ENCODE measurements around the gene PTPRK.

PTPRK gene

DNA sequence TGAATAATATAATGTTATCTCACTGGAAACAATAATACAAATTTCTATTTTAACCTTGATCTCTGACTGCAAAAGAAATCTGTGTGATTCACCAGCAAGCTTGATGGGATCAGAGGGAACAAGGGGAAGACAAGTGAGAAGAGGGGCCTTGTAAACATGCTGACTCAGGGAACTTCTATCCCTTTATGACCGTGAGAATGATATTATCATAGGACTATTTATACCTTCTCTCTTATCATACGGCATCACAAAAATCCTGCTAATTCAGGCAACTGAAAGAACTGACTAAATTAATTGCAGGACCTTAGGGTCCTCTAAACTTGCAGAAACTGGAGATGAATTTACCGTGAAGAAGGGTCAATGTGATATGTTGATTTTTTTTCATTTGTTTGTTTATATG lies 173.3 kb downstream of the PTPRK start:
- Histone ChIP-seq H2BK12ac (ENCODE audit: low read length) (no peak overlapping the region), H2BK15ac (ENCODE audit: low read length) (no peak overlapping the region), H3K4me1 (ENCODE audit: control insufficient read depth in 2 of 2, insufficient read depth in 1 of 2, low read depth in 1 of 2, low read length in 2 of 2) (no peaks in the 10 kb centered on the region), H2BK120ac (ENCODE audit: low read depth, low read length) (no peak overlapping the region), H3K36me3 (replicated peaks in 1 of 2; ENCODE audit: control insufficient read depth in 2 of 2, insufficient read depth in 2 of 2, low read length in 2 of 2) (no peaks in the 10 kb centered on the region), H3K18ac (ENCODE audit: low read length) (no peak overlapping the region), H3K4ac (ENCODE audit: low read length) (no peak overlapping the region), H3K4me3 (ENCODE audit: low read length in 2 of 2) (no peak overlapping the region), H2BK5ac (ENCODE audit: low read length) (no peak overlapping the region), H4K8ac (ENCODE audit: low read depth, low read length) (no peak overlapping the region), H3K9ac (ENCODE audit: low read depth, low read length, poor library complexity) (no peak overlapping the region), H3K79me1 (ENCODE audit: low read depth, low read length) (no peaks in the 10 kb centered on the region), H3K9me3 (replicated peaks in 1 of 2; ENCODE audit: control insufficient read depth in 2 of 2, insufficient read depth in 1 of 2, low read depth in 1 of 2, low read length in 2 of 2) (no peaks in the 10 kb centered on the region), H4K91ac (ENCODE audit: low read depth, low read length, poor library complexity) (no peak overlapping the region), H3K23ac (ENCODE audit: low read depth, low read length, poor library complexity) (no peak overlapping the region), H3K4me2 (ENCODE audit: insufficient read depth, low read length, poor library complexity, severe bottlenecking) (no peak overlapping the region), H2AK5ac (ENCODE audit: low read depth, low read length) (no peak overlapping the region), H3K27me3 (ENCODE audit: control insufficient read depth in 3 of 3, insufficient read depth in 3 of 3, low read depth in 1 of 3, low read length in 3 of 3) (no peaks in the 10 kb centered on the region), H3K27ac (replicated peaks; ENCODE audit: low read length) (no peak overlapping the region), H2AFZ (ENCODE audit: low read length) (no peak overlapping the region), H3K14ac (ENCODE audit: low read length) (no peak overlapping the region)
- no peak for DNase-seq (ENCODE audit: low spot score)
- WGBS, 2 donors (ENCODE audit: extremely low coverage in 2 of 2, insufficient read length in 2 of 2, insufficient replicate concordance in 1 of 2), result no CpG with 5 or more reads among the region's 3 CpGs

DNA sequence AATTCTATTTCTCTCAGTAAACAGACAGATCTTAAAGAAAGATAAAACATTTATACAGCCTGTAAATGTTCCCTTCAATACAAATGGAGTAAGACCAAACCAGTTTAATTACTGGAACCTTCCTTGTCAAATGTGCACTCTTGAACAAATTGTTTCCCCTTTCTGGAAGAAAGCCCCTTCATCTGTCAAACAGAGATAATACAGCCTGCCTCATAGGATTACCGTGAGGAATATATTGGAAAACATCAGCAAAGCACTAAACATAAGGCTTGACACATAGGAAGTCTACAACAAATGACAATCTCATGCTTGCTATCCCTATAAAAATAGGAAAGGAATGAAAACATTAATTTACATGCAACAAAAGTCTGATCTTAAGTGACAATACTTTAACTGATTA lies 173.8 kb downstream of the PTPRK start:
- Histone ChIP-seq H3K9ac (ENCODE audit: low read depth, low read length, poor library complexity) (no peak overlapping the region), H3K4me3 (ENCODE audit: low read length in 2 of 2) (no peak overlapping the region), H2AK5ac (ENCODE audit: low read depth, low read length) (no peak overlapping the region), H3K23ac (ENCODE audit: low read depth, low read length, poor library complexity) (no peak overlapping the region), H3K27me3 (ENCODE audit: control insufficient read depth in 3 of 3, insufficient read depth in 3 of 3, low read depth in 1 of 3, low read length in 3 of 3) (no peaks in the 10 kb centered on the region), H2BK15ac (ENCODE audit: low read length) (no peak overlapping the region), H3K4me2 (ENCODE audit: insufficient read depth, low read length, poor library complexity, severe bottlenecking) (no peak overlapping the region), H3K4me1 (ENCODE audit: control insufficient read depth in 2 of 2, insufficient read depth in 1 of 2, low read depth in 1 of 2, low read length in 2 of 2) (no peaks in the 10 kb centered on the region), H4K8ac (ENCODE audit: low read depth, low read length) (no peak overlapping the region), H3K14ac (ENCODE audit: low read length) (no peak overlapping the region), H2BK5ac (ENCODE audit: low read length) (no peak overlapping the region), H2BK120ac (ENCODE audit: low read depth, low read length) (no peak overlapping the region), H4K91ac (ENCODE audit: low read depth, low read length, poor library complexity) (no peak overlapping the region), H3K18ac (ENCODE audit: low read length) (no peak overlapping the region), H2AFZ (ENCODE audit: low read length) (no peak overlapping the region), H3K9me3 (replicated peaks in 1 of 2; ENCODE audit: control insufficient read depth in 2 of 2, insufficient read depth in 1 of 2, low read depth in 1 of 2, low read length in 2 of 2) (no peaks in the 10 kb centered on the region), H3K4ac (ENCODE audit: low read length) (no peak overlapping the region), H2BK12ac (ENCODE audit: low read length) (no peak overlapping the region), H3K36me3 (replicated peaks in 1 of 2; ENCODE audit: control insufficient read depth in 2 of 2, insufficient read depth in 2 of 2, low read length in 2 of 2) (no peaks in the 10 kb centered on the region), H3K79me1 (ENCODE audit: low read depth, low read length) (no peaks in the 10 kb centered on the region), H3K27ac (replicated peaks; ENCODE audit: low read length) (no peak overlapping the region)
- no peak for DNase-seq (ENCODE audit: low spot score)
- WGBS, 2 donors (ENCODE audit: extremely low coverage in 2 of 2, insufficient read length in 2 of 2, insufficient replicate concordance in 1 of 2), result no CpG with 5 or more reads among the region's 1 CpG

DNA sequence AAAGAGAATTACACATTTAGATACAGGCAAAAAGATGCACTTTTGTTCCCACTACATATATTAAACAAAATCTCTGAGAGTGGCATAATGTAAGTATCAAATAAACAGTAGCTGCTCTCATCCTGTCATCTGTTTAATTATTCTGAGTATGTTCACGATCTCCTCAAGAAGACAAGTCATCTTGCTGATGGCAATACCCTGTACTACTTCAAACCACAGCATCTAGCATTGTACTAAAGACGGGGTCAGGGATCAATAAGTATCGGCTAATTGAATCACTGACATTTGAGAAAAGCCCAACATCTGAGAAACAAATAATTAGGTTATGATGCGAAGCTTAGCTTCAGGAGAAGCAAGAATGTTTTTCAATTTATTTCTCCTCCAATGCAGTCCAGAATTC lies 175.1 kb downstream of the PTPRK start:
- no peak overlapping the region for H3K14ac ChIP-seq (ENCODE audit: low read length)
- no CpG with 5 or more reads among the region's 4 CpGs for WGBS, 2 donors (ENCODE audit: extremely low coverage in 2 of 2, insufficient read length in 2 of 2, insufficient replicate concordance in 1 of 2)
- H3K9ac ChIP-seq (ENCODE audit: low read depth, low read length, poor library complexity), result no peak overlapping the region

DNA sequence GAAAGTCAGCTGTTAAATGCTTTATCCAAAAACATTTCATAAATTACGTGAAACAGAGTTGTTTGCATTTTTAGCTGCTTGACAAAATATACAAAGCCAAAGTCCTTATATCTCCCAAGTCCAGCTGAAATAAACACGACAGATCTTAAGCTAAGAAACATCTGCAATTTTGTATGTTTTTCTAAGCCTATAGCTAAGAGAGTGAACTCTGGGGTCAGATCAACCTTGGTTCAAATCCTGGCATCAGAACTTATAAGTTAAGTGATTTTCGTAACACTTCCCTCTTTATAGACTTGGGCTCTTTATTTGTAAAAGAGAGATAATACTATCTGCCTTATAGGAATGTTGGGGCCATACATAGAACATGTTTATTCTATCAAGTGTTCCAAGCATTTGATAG lies 176.7 kb downstream of the PTPRK start:
- Histone ChIP-seq H2BK5ac (ENCODE audit: low read length) (no peak overlapping the region), H3K18ac (ENCODE audit: low read length) (no peak overlapping the region), H3K23ac (ENCODE audit: low read depth, low read length, poor library complexity) (no peak overlapping the region), H4K8ac (ENCODE audit: low read depth, low read length) (no peak overlapping the region), H3K9me3 (replicated peaks in 1 of 2; ENCODE audit: control insufficient read depth in 2 of 2, insufficient read depth in 1 of 2, low read depth in 1 of 2, low read length in 2 of 2) (no peaks in the 10 kb centered on the region), H3K79me1 (ENCODE audit: low read depth, low read length) (no peaks in the 10 kb centered on the region), H3K4me1 (ENCODE audit: control insufficient read depth in 2 of 2, insufficient read depth in 1 of 2, low read depth in 1 of 2, low read length in 2 of 2) (no peaks in the 10 kb centered on the region), H3K36me3 (replicated peaks in 1 of 2; ENCODE audit: control insufficient read depth in 2 of 2, insufficient read depth in 2 of 2, low read length in 2 of 2) (no peaks in the 10 kb centered on the region), H3K4ac (ENCODE audit: low read length) (no peak overlapping the region), H3K14ac (ENCODE audit: low read length) (no peak overlapping the region), H2AK5ac (ENCODE audit: low read depth, low read length) (no peak overlapping the region), H2BK12ac (ENCODE audit: low read length) (no peak overlapping the region), H4K91ac (ENCODE audit: low read depth, low read length, poor library complexity) (no peak overlapping the region), H3K4me3 (ENCODE audit: low read length in 2 of 2) (no peak overlapping the region), H3K9ac (ENCODE audit: low read depth, low read length, poor library complexity) (no peak overlapping the region), H2BK15ac (ENCODE audit: low read length) (no peak overlapping the region), H2AFZ (ENCODE audit: low read length) (no peak overlapping the region), H3K27me3 (ENCODE audit: control insufficient read depth in 3 of 3, insufficient read depth in 3 of 3, low read depth in 1 of 3, low read length in 3 of 3) (no peaks in the 10 kb centered on the region), H3K27ac (replicated peaks; ENCODE audit: low read length) (no peak overlapping the region), H2BK120ac (ENCODE audit: low read depth, low read length) (no peak overlapping the region), H3K4me2 (ENCODE audit: insufficient read depth, low read length, poor library complexity, severe bottlenecking) (no peak overlapping the region)
- no CpG with 5 or more reads among the region's 3 CpGs for WGBS, 2 donors (ENCODE audit: extremely low coverage in 2 of 2, insufficient read length in 2 of 2, insufficient replicate concordance in 1 of 2)
- no peak for DNase-seq (ENCODE audit: low spot score)

More for the DNA sequence above, 175.1 kb downstream of the PTPRK start:
- H2BK15ac ChIP-seq (ENCODE audit: low read length), result no peak overlapping the region
- H3K23ac ChIP-seq (ENCODE audit: low read depth, low read length, poor library complexity), result no peak overlapping the region
- H2AK5ac ChIP-seq (ENCODE audit: low read depth, low read length), result no peak overlapping the region
- no peaks in the 10 kb centered on the region for H3K36me3 ChIP-seq (replicated peaks in 1 of 2; ENCODE audit: control insufficient read depth in 2 of 2, insufficient read depth in 2 of 2, low read length in 2 of 2)
- no peak overlapping the region for H4K8ac ChIP-seq (ENCODE audit: low read depth, low read length)
- no peak overlapping the region for H2BK120ac ChIP-seq (ENCODE audit: low read depth, low read length)
- DNase-seq (ENCODE audit: low spot score), result no peak
- no peak overlapping the region for H2BK5ac ChIP-seq (ENCODE audit: low read length)
- H3K4me1 ChIP-seq (ENCODE audit: control insufficient read depth in 2 of 2, insufficient read depth in 1 of 2, low read depth in 1 of 2, low read length in 2 of 2), result no peaks in the 10 kb centered on the region
- no peak overlapping the region for H4K91ac ChIP-seq (ENCODE audit: low read depth, low read length, poor library complexity)
- no peaks in the 10 kb centered on the region for H3K27me3 ChIP-seq (ENCODE audit: control insufficient read depth in 3 of 3, insufficient read depth in 3 of 3, low read depth in 1 of 3, low read length in 3 of 3)
- H3K27ac ChIP-seq (replicated peaks; ENCODE audit: low read length), result no peak overlapping the region
- H2AFZ ChIP-seq (ENCODE audit: low read length), result no peak overlapping the region
- no peaks in the 10 kb centered on the region for H3K79me1 ChIP-seq (ENCODE audit: low read depth, low read length)
- H3K4me2 ChIP-seq (ENCODE audit: insufficient read depth, low read length, poor library complexity, severe bottlenecking), result no peak overlapping the region
- no peak overlapping the region for H3K18ac ChIP-seq (ENCODE audit: low read length)
- H3K4me3 ChIP-seq (ENCODE audit: low read length in 2 of 2), result no peak overlapping the region
- no peak overlapping the region for H2BK12ac ChIP-seq (ENCODE audit: low read length)
- H3K9me3 ChIP-seq (replicated peaks in 1 of 2; ENCODE audit: control insufficient read depth in 2 of 2, insufficient read depth in 1 of 2, low read depth in 1 of 2, low read length in 2 of 2), result no peaks in the 10 kb centered on the region
- no peak overlapping the region for H3K4ac ChIP-seq (ENCODE audit: low read length)
